NCI-H82 treated with DMSO at 0.1 percent for 48 hours (cell line): Measurements from ENCODE around the gene SIRPD.

Experiments
- DNase-seq: peaks from one replicate; lab custom pipeline; 2025; ENCODE audit not compliant: unreplicated experiment; lab: John Stamatoyannopoulos, UW

The SIRPD gene

DNA sequence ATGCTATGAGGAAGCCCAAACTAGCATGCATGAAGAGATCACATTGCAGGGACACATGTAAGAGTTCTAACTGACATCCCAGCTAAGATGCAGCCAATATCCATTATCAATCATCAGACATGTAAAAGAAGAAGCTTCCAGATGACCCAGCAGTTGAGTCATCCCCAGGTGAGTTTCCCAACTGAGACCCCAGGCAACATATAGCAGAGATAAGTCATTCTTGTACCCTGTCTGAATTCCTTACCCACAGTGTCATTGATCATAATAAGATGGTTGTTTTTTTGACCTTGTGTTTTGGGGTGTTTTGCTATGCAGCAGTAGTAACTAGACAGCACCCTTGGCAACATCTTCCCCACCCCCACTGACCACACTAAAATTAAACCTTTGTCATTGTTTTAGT is 18.9 kb downstream of the SIRPD start:
- no peak for DNase-seq

DNA sequence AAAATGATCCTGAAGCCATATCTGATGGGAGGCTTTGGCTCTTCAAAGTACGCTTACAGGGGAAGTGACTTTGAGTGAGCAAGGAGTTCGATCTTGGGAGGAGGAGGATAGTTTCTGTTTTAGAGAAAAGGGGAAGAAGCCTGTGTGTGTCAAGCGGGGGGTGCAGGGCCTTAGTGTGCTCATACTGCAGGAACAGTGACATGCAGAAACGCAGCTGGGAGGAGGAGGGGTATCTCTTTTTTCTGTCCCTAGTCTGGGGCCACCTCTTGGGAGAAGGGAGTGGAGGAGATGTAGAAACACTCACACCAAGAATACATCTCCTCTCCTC is 19.8 kb downstream of the SIRPD start:
- DNase-seq = no peak

DNA sequence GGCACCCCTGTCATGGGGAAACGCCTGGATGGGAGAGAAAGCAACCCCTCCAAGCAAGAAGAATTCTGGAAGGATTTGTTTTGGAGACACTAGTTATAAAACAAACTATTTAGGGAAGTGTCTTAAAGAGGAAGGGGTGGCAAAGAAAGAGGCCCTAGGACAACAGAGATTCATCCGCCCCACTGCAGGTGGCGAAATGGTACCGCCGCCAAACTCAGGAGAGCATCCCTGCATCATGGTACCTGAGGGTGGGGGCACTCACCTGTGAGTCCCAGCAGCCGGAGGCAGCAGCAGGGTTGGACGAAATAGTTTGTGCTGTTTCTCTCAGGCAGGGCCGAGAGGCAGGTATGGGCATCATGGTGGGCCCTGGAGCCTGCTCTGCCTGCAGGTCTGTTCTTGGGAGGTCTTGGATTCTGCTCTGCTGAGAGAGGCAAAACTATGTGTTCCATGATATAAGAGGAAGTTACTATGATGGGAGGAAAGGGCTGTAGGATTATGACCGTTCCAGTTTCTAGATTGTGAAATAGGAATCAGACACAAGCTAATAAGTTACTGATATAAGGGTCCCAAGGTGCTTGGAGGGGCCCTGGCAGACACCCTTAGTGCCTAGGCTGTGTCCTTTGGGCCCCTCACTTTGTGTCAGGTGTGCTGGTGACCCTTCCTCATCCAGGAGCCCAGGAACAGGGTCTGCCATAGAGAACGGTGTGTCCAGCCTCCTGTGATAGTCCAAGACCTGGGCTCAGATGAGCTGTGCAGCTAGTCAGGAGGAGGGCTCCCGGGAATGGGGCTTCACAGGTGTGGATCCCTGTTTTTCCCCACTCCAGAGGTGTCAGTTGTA is 20.4 kb downstream of the SIRPD start:
- DNase-seq = no peak

DNA sequence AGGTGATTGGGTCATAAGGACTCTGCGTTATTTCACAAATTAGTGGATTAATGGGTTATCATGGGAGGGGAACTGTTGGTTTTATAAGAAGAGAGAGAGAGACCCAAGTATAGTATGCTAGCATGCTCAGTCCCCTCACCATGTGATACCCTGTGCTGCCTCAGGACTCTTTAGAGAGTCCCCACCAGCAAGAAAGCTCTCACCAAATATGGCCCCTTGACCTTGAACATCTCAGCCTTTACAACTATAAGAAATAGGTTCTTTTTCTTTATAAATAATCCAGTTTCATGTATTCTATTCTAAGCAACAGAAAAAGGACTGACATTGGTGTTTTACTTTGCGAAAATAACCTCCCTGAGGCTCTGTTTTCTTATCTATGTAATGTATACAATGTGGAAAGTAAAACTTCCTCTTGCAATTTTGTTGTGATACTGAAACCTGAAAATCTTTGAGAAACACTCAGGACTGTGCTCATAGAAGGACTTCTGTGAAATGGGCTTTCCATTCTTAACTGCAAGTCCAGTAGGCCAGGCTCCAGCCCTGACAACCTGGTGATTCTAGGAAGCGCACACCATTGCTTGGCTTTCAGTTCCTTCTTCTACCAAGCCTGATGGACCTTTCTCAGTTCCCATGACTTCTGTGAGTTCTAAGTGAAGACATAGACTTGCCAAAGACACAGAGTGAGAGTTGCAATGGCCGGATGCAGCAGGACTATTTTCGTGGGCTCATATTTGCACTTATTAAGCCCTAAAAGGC is 21.9 kb downstream of the SIRPD start:
- no peak for DNase-seq

DNA sequence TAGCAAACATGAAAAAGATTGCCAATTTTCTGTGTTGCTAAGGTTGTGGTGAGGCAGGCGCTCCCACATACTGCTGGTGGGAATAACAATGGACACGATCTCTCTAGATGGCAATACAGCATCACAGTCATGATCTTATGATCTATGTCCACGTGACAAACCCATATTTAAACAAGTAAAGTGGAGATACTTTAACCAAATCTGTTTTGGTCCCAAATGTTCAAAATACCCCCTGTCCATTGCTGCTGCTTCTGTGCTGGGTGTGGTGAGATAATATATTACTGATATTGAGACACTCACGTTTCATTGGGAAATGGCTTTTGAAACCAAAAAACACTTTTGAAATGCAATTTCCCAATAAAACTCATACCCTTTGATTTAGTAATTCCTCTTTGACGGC is 23.0 kb downstream of the SIRPD start:
- no peak for DNase-seq

DNA sequence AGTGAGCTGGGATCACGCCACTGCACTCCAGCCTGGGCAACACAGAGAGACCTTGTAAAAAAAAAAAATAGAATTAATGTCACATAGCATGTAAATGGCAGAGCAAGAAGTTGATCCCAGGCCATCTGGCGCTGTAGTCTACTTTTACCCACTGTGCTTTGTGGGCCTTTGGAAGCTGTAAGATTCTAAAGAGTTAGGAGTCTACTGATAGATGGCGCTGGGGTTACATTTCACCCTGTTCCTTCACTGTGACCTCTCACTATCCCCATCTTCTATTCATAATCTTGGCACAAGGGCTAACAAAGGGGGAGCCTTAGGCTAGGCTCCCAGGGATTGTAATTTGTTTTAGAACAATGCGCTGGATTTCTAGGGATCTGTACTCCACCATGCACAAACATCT is 24.4 kb downstream of the SIRPD start:
- DNase-seq = peak; percentile 3

DNA sequence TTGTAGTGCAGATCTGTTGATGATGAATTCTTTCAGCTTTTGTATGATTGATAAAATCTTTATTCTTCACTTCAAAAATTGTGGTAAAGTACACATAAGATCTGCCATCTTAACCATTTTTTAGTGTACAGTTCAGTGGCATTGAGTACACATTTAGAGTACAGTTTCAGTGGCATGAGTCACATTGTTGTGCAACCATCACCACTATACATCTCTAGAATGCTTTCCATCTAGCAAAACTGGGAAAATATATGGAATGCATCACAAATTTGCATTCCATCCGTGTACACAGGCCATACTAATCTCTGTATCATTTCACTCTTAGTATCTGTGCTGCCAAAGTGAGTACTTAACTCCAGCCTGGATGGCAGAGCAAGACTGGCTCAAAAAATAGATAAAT is 28.7 kb downstream of the SIRPD start:
- DNase-seq = no peak

DNA sequence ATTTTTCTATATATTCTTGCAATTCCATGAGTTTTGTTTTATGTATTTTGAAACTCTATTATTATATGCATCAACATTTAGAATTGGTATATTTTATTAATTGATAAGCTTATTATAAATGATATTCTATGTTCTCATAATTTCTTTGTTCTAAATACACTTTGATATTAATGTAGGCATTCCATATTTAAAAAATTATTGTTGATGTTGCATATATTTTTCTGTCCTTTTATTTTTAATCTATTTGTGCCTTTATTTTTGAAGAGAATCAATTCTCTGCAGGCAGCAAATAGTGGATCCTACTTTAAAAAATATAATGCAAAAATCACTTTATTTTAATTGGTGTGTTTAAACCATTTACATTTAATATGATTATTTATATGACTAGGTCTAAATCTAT is 29.6 kb downstream of the SIRPD start:
- no peak for DNase-seq

DNA sequence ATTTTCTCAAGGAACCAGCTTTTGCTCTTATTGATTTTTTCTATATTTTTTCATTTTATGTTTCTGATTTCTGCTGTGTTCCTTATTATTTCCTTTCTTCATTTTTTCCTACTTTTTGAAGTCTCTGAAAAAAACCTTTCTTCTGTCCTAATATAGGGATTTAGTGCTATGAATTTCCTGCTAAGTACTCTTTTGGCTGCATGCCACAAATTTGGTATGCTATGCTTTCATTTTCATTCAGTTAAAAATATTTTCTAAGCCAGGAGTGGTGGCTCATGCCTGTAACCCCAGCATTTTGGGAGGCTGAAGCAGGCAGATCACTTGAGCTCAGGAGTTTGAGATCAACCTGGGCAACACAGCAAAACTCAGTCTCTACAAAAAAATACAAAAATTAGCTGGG is 30.6 kb downstream of the SIRPD start:
- DNase-seq = no peak

DNA sequence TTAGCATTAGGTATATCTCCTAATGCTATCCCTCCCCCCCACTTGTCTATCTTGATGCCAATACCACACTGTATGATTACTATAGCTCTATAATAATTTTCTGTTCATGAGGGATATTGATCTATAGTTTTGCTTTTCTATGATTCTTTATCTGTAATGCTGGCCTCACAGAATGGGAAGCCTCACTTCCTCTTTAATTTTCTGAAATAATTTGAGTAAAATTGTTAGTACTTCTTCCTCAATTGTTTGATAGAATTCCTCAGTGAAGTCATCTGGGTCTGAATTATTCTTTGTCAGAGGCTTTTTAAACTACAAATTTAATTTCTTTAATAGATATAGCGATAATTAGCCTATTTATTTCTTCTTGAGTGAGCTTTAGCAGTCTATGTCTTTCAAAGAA is 31.2 kb downstream of the SIRPD start:
- no peak for DNase-seq

DNA sequence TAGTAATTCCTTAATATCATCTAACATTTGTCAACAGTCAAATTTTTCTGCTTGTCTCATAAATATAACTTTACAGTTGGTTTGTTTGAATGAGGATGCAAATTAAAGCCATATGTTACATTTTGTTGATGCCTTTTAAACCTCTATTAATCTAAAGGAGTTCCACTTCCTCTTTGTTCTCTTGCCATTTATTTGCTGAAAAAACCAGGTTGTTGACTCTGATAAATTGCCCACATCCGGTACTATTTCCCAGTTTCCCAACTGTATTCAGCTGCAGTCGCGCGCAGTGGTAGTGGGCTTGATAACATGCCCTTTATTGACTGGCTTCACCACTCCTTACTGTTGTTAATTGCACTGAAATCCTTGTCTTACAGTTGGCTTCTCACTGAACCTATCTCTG is 33.5 kb downstream of the SIRPD start:
- DNase-seq = no peak

DNA sequence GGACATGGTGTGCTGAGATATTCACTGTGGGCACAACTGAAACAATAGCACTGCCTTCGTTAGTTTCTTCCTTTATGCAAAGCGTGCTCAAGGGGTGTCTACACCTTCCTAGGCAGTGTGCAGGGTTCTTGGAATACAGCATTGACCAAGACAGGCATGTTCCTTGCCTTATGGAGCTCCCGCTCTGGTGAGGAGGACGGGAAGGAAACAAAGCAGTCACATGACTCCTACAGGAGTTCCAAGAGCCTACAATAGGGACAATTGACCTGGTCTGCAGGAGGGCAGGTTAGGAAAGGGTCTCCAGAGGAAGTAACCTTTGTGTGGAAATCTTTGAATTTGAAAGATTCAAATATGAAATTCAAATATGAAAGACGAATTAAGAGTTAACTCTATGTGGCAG is 40.5 kb downstream of the SIRPD start:
- DNase-seq = no peak

DNA sequence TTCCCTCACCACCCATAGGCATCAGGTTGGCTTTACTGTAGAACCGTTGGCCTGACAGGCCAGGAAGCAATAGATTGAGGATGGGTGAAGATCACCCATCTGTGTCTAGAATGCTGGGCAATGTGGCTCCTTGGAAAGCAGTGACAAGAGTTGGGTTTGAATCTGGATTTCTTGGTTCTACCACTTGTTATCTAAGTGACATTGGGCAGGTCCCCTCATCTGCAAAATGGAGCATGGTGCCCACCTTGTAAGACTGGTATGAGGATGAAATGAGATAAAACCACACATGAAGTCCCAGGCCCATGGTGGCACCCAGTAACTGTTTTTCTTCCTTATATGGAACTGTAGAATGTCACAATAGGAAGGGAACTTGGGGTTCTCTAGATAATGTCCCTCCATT is 43.7 kb downstream of the SIRPD start:
- no peak for DNase-seq

DNA sequence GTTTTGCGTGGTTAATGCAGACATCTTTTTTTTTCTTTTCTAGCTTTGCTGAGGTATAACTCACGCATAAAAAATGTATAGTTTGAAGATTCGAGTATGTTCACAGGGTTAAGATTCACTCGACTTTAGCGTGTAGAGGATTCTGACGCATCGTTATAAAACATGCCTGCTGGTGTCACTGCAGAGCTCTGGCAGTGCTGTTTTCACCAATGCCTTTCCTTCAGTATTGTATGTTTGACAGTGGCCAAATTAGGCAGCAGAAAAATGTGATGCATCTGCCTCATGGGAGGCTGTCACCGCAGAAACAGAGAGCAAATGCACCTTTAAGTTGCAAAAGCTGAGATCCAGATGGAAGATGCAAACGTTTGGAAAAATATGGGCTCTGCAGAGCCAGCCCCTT is 48.3 kb downstream of the SIRPD start:
- DNase-seq = no peak

DNA sequence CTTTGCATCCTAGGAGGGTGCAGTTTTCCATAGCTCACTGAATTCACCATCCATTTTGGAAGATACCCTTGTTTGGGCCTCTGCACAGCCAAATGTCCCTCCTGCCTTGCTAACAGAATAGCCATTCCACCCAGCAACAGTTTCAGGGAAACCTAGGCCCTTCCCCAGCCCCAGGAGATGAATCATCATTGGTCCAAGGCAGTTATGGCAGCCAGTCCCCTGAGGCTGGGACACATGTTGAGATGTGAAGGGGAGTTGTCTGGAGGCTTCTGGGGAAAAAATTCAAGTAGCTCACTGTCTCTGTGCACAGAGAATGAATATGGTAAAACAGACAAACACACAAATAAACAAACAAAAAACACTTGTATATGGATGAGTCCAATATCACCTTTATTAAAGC is 48.9 kb downstream of the SIRPD start:
- no peak for DNase-seq

DNA sequence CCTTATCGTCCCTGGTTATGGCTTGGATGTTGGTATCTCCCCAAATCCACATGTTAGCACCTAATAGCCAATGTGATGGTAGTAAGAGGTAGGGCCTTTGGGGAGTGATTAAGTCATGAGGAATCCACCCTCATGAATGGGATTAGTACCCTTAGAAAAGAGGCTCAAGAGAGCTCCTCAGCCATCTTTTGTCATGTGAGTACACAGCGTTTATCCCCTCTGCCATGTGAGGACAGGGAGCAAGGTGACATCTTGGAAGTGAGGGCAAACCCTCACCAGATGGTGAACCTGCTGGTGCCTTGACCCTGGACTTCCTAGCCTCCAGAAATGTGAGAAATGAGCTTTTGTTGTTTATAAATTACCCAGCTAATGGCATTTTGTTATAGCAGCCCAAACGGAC is 50.2 kb downstream of the SIRPD start:
- peak; percentile 7 for DNase-seq

DNA sequence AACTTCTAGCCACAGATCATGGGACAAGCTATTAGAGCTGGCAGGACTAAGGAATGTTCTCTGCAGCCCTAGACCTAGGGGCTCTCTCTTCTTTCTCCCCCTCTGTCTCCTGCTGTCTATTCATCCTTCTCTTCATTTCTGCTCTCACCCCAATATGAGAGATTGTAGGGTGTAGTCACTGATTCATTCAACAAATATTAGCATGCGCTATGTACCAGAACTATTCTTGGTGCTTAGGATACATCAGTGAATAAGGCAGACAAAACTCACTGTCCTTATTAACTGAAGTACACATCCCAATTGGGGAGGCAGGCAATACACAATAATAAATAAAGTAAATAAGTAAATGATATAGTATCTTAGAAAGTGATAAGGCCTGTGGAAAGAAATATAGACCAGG is 51.6 kb downstream of the SIRPD start:
- DNase-seq = no peak

DNA sequence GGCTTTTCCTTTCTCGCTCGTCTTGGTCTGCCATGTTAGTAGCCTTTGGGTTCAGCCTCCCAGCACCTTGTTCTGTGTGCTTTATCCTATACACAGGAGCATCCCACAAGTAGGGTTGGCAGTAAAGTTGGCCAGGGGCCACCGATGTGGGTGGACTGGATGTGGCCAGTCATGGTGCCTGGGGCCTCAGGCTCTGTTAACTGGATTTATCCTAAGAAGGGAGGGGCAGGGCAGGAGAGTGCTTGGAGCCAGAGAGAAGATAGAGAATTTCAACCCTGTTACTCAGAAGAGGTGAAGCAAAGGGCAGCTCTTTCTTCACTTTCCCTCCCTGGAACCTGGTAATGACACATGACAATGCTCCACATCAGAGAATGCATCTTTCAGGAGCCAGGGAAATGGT is 52.1 kb downstream of the SIRPD start:
- no peak for DNase-seq

DNA sequence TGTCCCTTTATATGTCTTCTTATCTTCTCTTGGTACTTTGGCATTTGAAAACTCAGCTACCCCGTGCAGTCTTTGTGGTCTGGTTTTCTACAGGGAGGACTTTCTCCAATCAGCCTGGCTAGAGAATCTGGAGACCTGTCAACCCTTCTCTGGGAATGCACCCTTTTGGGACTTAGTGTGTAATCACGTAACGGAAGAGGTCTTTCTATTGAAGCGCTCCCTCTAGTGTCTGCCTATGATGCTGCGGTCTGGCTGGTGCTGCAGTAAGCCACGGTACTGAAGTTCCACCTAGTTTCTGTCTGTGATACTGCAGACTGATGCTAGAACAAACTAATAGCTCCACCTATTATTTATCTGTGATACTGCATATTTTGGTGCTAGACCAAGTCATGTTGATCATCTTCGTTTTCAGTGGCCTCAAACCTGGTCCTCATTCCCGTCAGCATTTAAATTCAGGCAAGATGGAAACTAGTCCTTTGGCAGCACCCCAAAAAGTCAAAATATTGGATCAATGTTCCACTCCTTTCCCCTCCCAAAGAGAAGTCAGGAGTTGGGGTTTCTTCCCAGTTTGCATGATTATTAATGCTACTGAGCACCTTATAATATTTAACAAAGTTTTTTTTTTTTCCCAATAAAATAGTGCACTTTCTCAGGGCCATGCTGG is 53.8 kb downstream of the SIRPD start:
- peak; percentile 80 for DNase-seq

DNA sequence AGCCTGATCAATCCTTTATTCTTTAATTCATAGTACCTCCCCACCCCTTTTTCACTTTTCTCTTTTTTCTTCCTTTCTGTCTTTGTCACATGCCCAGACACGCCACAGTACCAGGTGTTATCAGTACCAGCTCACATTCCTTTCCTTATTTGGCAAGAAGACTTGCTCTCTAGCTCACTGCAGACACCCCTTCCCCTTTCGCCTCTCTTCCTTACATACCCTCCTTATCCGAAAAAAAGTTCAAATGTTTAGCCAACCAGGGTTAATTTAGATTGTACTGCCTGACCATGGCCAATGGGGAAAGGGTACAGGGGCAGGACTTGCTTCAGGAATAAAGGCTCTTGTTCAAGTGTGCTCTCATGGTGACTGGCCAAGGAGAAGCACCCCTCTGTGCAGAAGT is 57.0 kb downstream of the SIRPD start:
- no peak for DNase-seq

DNA sequence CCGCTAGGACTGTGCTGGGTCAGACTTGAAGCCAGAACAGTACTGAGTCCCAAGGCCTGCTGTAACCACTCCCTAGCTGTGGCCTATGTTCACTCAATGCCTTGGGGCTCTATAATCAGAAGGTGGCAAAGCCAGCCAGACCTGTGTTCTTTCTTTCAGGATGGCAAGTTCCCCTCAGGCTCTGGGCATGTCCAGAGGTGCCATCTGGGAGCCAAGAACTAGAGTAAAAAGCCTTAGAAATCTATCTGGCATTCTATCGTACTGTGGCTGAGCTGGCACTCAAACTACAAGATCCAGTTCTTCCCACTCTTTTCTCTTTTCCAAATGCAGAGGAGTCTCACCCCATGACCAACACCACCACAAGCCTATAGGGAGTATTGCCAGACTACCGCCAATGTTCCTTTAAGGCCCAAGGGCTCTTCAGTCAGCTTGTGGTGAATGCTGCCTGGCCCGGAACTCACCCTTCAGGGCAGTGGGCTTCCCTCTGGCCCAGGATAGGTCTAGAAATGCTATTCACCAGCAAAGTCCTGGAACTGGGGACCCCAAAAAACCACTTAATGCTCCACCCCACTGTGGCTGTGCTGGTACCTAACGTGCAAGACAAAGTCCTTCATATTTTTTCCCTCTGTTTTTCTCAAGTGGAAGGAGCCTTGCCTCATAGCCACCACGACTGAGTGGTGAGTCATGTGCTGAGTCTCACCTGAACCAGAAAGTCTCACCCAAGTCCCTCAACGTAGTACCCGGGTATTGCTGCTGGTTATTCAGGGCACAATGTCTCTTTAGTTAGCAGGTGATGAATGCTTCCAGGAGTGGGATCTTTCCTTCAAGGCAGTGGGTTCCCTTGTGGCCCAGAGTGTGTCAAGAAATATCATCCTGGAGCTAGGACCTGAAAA is 57.7 kb downstream of the SIRPD start:
- no peak for DNase-seq
